Right renal cortex interstitium (tissue), 3 donors: ENCODE measurements around the gene KCND1. TPM values are rescaled to one million over a fixed set of nuclear protein-coding genes. Genes with fewer than 3 reads are reported as not detected.

Source experiments
- DNase-seq, 3 donors: peaks; one replicate each; pipeline ENCODE4 v3.0.0-alpha.2; 2013; ENCODE audit warnings: low read depth in 3 of 3, low spot score in 2 of 3
- polyA plus RNA-seq, 3 donors: library from polyadenylated mRNA; unstranded; fragments of 120-200 nt; gene quantifications; one replicate each; pipeline ENCODE4 v1.2.1, GENCODE V29; 2013; ENCODE audit not compliant: insufficient read length in 3 of 3

Gene KCND1
- polyA plus RNA-seq, 3 donors = 2.1 to 2.2 (median 2.1) TPM

DNA sequence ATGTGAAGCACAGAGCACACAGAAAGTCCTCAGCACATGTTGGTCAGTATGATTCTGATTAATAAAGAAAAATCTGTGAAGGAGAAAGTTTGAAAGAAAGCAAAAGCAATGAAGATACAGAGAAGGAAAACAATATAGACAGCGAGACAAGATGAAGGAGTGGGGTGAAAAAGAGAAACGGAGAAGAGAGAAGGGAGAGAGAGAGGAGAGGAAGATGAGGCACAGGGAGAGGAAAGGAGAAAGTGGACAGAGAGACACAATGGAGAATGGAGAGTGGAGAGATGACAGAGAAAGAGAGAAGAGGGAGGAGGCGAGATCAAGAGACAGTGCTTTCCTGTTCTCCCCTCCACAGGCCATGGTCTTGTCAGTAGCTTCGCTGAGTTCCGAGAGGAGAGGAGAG lies 3.9 kb upstream of the KCND1 start:
- DNase-seq = no peak

GRCh38 chrX:48975041-48975440 lies 3.4 kb upstream of the KCND1 start:
- DNase-seq = no peak

DNA sequence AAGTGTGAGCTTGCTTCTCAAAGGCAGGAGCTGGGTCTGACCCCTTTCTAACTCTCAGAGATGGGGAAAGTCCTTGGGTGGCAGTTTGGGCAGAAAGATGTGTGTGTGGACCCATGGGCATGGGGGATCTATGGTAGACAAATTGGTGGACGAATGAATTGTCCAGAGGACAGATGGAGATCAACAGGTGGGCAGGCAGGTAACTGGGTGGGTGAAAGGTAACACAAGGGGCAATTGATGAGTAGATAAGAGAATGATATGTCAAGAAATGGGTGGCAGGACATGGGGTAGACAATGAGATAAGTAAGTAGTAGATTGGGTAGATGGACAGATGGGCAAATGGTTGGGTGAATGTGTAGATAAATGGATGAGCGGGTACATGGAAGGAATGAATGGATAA lies 2.9 kb upstream of the KCND1 start:
- no peak for DNase-seq

DNA sequence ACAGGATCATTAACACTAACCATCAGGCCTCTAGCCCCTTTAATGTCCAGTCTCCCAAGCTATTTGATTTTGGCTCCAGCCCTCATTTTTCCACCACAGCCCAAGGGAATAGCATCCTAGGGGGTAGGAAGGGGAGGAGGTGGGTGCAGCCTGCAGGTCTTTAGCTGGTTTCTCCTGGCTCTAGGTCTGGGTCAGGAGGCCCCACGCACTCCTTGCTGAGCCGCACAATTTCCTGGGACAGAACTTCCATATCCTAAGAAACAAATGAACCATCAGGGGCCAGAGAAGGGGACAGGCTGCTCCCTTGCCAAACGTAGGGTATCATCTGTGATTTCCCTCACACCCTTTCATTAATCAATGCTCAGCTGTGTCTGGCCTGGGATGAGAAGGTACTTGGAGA lies 2.4 kb upstream of the KCND1 start:
- DNase-seq = no peak

- DNase-seq = no peak
Observed at GRCh38 chrX:48972220-48973164, 848 bp upstream of the KCND1 start.

DNA sequence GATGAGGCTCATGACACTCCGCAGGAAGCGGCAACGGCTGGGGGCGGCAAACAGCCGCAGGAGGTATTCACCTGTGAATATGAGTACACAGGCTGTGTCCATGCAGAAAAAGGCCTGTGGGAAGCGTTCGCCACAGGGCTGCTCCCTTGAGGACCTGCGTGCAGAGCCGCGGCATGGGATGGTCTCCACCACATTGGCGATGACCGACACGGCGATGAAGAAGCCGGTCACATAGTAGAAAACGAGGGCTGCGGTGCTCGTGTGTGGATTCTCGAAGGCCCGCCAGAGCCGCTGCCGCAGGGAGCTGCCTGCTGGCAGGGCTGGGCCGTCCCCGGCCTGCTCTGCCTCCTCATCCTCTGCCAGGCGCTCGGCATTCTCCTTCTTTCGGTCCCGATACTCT lies 2.2 kb downstream of the KCND1 start:
- no peak for DNase-seq

DNA sequence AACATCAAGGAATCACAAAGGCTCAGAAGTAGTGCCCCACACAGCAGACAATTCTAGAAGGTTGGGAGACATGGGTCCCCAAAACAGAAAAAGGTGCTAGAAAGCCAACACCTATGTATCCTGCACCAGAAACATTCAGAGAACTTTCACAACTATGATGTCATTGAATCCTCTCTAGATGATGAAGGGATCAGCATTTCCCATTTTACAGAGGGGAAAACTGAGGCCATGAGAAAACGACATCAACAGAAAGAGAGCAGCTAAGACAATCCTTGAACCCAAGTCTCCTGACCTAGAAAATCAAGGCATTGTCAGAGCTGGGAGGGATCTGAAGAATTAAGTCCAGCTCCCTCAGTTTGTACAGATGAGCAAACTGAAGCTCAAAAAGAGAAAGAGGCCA lies 3.3 kb downstream of the KCND1 start:
- no peak for DNase-seq

GRCh38 chrX:48966796-48967579 lies 4.7 kb downstream of the KCND1 start:
- no peak for DNase-seq

DNA sequence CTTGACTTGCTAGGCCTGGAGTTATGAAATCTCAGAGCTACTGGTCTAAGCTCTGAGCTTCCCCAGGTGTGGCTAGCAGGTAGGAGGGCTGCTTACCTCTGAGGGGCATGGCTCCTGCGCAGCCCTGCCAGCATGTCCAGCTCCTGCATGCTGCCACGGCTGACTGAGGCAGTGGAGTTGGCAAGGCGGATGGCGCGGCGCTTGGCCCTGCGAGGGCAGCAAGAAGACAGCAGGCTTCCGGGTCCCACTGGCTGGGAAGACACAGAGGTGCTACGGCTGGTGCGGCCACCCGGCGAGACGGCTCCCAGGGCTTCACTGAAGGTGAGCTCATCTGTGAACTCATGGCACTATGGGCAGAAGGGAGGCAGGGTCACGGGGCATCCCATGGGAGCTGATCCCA lies 5.7 kb downstream of the KCND1 start:
- no peak for DNase-seq

GRCh38 chrX:48961585-48962091 lies 10.0 kb downstream of the KCND1 start:
- no peak for DNase-seq

DNA sequence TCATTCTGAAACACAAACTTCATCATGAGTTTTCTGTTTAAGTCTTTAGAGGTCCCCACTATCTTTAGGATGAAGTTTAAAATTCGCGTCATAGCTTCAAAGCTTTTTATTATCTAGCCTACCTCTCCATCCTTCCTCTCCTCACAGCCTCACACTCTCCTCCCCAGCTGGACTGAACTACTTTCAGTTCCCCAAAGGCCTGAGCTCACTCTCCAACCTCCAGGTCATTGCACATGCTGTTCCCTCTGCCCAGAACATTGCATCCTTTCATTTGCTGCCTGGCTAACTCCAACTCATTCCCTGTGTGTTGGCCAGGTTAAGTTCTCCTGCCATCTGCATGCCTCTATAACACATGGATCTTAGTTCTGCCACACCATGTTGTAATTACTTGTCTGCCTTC lies 11.4 kb downstream of the KCND1 start:
- DNase-seq = no peak

DNA sequence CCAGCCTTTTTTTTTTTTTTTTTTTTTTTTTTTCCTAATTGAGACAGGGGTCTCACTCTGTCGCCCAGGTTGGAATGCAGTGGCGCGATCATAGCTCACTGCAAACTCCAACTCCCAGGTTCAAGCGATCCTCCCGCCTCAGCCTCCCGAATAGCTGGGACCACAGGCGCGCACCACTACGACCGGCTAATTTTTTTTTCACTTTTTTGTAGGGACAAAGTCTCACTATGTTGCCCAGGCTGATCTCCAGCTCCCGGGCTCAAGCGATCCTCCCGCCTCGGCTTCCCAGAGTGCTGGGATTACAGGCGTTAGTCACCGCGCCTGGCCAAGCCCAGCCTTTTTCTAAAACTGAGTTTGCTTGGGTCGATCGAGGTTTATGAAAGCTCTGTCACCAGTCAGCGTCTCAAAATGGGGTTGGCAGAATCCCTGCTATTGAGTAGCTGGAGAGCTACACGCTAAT lies 13.0 kb downstream of the KCND1 start:
- DNase-seq = no peak

GRCh38 chrX:48957827-48958634 lies 13.6 kb downstream of the KCND1 start:
- peak; percentile 86 to 93 (median 92) for DNase-seq

- no peak for DNase-seq
Observed at GRCh38 chrX:48957477-48957826, 14.2 kb downstream of the KCND1 start, which contains the start of gene OTUD5. Gene OTUD5 (minus strand): TSS chrX:48957607. CDS start chrX:48957570, 37 bp downstream.

- DNase-seq = no peak
Observed at GRCh38 chrX:48956728-48957414, 14.8 kb downstream of the KCND1 start.

- no peak for DNase-seq
Observed at GRCh38 chrX:48948589-48948988, 23.1 kb downstream of the KCND1 start.

DNA sequence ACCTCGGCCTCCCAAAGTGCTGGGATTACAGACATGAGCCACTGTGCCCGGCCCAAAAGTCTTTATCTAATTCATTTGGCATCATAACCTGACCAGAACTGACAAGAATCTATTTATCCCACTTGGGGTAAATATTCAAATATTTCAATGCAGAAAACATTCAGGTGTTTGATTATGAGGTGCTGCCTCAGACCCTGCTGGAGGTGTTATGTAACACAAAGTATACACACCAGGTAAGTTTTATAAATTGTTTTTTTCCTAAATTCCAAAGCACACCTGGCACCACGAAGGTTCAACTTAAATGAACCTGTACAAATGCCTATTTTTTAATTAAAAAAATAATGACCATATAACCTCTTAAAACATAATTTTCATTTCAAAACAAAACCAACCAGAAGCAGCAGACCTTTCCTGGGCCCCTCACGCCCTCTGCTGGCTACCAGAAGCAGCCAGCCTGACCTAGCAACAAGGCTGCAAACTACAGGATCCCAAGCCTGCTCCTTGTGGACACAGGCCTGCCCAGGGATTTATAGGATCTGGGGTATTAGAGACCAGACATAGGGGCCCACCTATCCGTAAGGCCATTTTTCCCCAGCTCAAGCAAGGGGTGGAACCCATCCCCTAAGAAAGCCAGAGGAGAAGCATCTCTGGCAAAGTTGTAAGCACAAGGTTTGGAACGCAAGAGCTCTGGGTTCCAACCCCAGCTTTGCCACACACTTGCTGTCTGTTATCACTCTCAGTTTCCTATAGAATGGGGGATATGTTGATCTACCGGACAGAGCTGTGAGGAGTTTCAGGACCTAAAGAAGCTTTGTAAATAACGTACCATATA lies 25.9 kb downstream of the KCND1 start:
- peak in 1 of 3 donors; percentile 8 for DNase-seq

DNA sequence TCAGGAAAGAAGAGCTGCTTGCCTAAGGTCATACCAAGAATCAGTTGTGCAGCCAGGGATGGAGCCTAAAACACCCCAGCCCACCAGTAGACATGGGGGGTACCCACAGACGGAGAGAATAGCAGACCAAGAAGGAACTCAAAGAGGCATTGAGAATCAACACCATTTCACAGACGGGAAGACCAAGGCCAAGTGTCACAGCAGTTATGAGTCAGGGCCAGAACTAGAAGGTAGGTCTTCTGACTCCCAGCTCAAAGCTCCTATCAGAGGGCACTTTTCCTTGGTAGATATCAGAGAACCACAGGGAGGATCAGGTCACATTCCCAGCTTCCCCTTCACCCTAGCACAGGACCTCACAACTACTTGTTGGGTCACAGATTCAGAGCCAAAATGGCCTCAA lies 28.7 kb downstream of the KCND1 start:
- no peak for DNase-seq

- DNase-seq = no peak
Observed at GRCh38 chrX:48940404-48940955, 31.2 kb downstream of the KCND1 start.
